DND-41 (cell line): ENCODE data around the gene SMARCA2.
A peak's percentile ranks its signal among the peaks of the same experiment; 100 is the strongest.

Experiments used
- ATAC-seq: fragments of 200-7000 bp; cut with Tn5 transposase; 3 replicates; pipeline ENCODE4 v1.9.1; 2021; ENCODE audit warnings: low read depth; ENCODE audit not compliant: insufficient read depth
- DNase-seq: peaks from one replicate; pipeline ENCODE4 v3.0.0-alpha.2; 2020
- H2AFZ ChIP-seq: 2 replicates; pipeline ENCODE4 v1.6.0; 2012; ENCODE audit warnings: low read depth, low read length
- H3K27ac ChIP-seq: 2 replicates; pipeline ENCODE4 v1.5.1; 2012; ENCODE audit warnings: low read length, inconsistent platforms
- H3K27me3 ChIP-seq: fragments of 200-600 bp; sonication (generic); 2 replicates; pipeline ENCODE4 v1.6.0; 2012; ENCODE audit warnings: low read length, mild to moderate bottlenecking, inconsistent platforms; ENCODE audit not compliant: insufficient read depth, poor library complexity
- H3K36me3 ChIP-seq: 2 replicates; pipeline ENCODE4 v1.5.1; 2012; ENCODE audit warnings: low read length, inconsistent platforms; ENCODE audit not compliant: insufficient read depth
- H3K4me1 ChIP-seq: 2 replicates; pipeline ENCODE4 v1.5.1; 2012; ENCODE audit warnings: mild to moderate bottlenecking, low read length; ENCODE audit not compliant: insufficient read depth
- H3K4me2 ChIP-seq: 2 replicates; pipeline ENCODE4 v1.6.0; 2012; ENCODE audit warnings: mild to moderate bottlenecking, moderate library complexity, low read length, inconsistent platforms; ENCODE audit not compliant: insufficient read depth
- H3K4me3 ChIP-seq, 2 experiments: fragments of 200-600 bp in 1 of 2; shearing (Covaris generic) in 1 of 2; 2 replicates each; pipeline ENCODE4 v1.5.1; 2012 to 2016; ENCODE audit warnings: inconsistent platforms in 2 of 2, low read length in 2 of 2, mild to moderate bottlenecking in 2 of 2, low read depth in 1 of 2, moderate library complexity in 1 of 2
- H3K79me2 ChIP-seq: 2 replicates; pipeline ENCODE4 v1.6.0; 2012; ENCODE audit warnings: low read length, inconsistent platforms; ENCODE audit not compliant: insufficient read depth
- H3K9ac ChIP-seq: 2 replicates; pipeline ENCODE4 v1.6.0; 2012; ENCODE audit warnings: low read depth, mild to moderate bottlenecking, inconsistent platforms, low read length, moderate library complexity
- H3K9me3 ChIP-seq: 2 replicates; pipeline ENCODE4 v1.5.1; 2012; ENCODE audit warnings: low read length, moderate library complexity, mild to moderate bottlenecking, inconsistent platforms; ENCODE audit not compliant: insufficient read depth, severe bottlenecking
- H4K20me1 ChIP-seq: 2 replicates; pipeline ENCODE4 v1.6.0; 2012; ENCODE audit warnings: low read length; ENCODE audit not compliant: insufficient read depth
- EZH2 ChIP-seq: IDR thresholded peaks from 3 replicates; pipeline ENCODE4 v1.6.1; 2012; ENCODE audit warnings: borderline replicate concordance, low read depth, mild to moderate bottlenecking, moderate library complexity, low read length, inconsistent platforms; ENCODE audit not compliant: severe bottlenecking
- TF ChIP-seq, protein P1 (sequence below): IDR thresholded peaks from 2 replicates; pipeline ENCODE4 v1.5.1; 2012; ENCODE audit warnings: borderline replicate concordance, low read length, moderate library complexity, mild to moderate bottlenecking; ENCODE audit not compliant: poor library complexity, severe bottlenecking; ENCODE audit errors: extremely low read depth

Gene SMARCA2

GRCh38 chr9:2120926-2121689 lies 106.0 kb downstream of the SMARCA2 start:
- no peak for TF ChIP-seq EZH2
- TF ChIP-seq, protein P1, sequence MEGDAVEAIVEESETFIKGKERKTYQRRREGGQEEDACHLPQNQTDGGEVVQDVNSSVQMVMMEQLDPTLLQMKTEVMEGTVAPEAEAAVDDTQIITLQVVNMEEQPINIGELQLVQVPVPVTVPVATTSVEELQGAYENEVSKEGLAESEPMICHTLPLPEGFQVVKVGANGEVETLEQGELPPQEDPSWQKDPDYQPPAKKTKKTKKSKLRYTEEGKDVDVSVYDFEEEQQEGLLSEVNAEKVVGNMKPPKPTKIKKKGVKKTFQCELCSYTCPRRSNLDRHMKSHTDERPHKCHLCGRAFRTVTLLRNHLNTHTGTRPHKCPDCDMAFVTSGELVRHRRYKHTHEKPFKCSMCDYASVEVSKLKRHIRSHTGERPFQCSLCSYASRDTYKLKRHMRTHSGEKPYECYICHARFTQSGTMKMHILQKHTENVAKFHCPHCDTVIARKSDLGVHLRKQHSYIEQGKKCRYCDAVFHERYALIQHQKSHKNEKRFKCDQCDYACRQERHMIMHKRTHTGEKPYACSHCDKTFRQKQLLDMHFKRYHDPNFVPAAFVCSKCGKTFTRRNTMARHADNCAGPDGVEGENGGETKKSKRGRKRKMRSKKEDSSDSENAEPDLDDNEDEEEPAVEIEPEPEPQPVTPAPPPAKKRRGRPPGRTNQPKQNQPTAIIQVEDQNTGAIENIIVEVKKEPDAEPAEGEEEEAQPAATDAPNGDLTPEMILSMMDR = no peak
- no peak overlapping the region for H3K27ac ChIP-seq
- no peak overlapping the region for H3K4me3 ChIP-seq
- no peaks in the 10 kb centered on the region for H3K27me3 ChIP-seq
- H3K9me3 ChIP-seq = no peaks in the 10 kb centered on the region
- DNase-seq (no peak), ATAC-seq (no peak)
- H3K9ac ChIP-seq = no peak overlapping the region
- H3K36me3 ChIP-seq = peaks cover 60% of the 10 kb centered on the region
- H3K4me1 ChIP-seq = no peaks in the 10 kb centered on the region
- H3K79me2 ChIP-seq = no peaks in the 10 kb centered on the region
- no peaks in the 10 kb centered on the region for H4K20me1 ChIP-seq
- H2AFZ ChIP-seq = no peak overlapping the region
- H3K4me2 ChIP-seq = no peak overlapping the region

- no peak overlapping the region for H3K27ac ChIP-seq
- no peak overlapping the region for H3K4me2 ChIP-seq
- H3K27me3 ChIP-seq = no peaks in the 10 kb centered on the region
- no peaks in the 10 kb centered on the region for H3K79me2 ChIP-seq
- no peak overlapping the region for H3K9ac ChIP-seq
- no peaks in the 10 kb centered on the region for H3K4me1 ChIP-seq
- TF ChIP-seq, protein P1 = no peak
- TF ChIP-seq EZH2 = no peak
- no peaks in the 10 kb centered on the region; the same call in 1 of the 2 replicates for H4K20me1 ChIP-seq
- ATAC-seq (no peak), DNase-seq (no peak)
- no peaks in the 10 kb centered on the region for H3K9me3 ChIP-seq
- H2AFZ ChIP-seq = no peak overlapping the region
- peaks cover 66% of the 10 kb centered on the region for H3K36me3 ChIP-seq
- no peak overlapping the region for H3K4me3 ChIP-seq
Observed at GRCh38 chr9:2122299-2122698, 107.2 kb downstream of the SMARCA2 start.

GRCh38 chr9:2125906-2126305 lies 110.8 kb downstream of the SMARCA2 start:
- Histone ChIP-seq H4K20me1 (no peaks in the 10 kb centered on the region; the same call in none of the 2 replicates), H3K27me3 (no peaks in the 10 kb centered on the region), H3K4me2 (no peak overlapping the region), H3K4me1 (no peaks in the 10 kb centered on the region), H3K79me2 (no peaks in the 10 kb centered on the region), H3K9ac (no peak overlapping the region), H2AFZ (no peak overlapping the region), H3K4me3 (no peak overlapping the region), H3K9me3 (no peaks in the 10 kb centered on the region), H3K36me3 (peaks cover 63% of the 10 kb centered on the region), H3K27ac (no peak overlapping the region)
- DNase-seq = no peak
- TF ChIP-seq EZH2 = no peak
- TF ChIP-seq, protein P1 = no peak
- peak; percentile 78 for ATAC-seq
